Vagina (tissue), 2 donors: ENCODE results near the gene ARHGEF16. TPM values are rescaled to one million over a fixed set of nuclear protein-coding genes. Genes with fewer than 3 reads are reported as not detected.

ENCODE experiments used
- DNase-seq, 2 donors: peaks; one replicate each; pipeline ENCODE4 v3.0.0-alpha.2; 2017; ENCODE audit errors: extremely low spot score in 2 of 2
- H3K27ac ChIP-seq: fragments of 200-600 bp; sonication (generic); one replicate; pipeline ENCODE4 v1.5.1; 2019
- H3K27me3 ChIP-seq: fragments of 200-600 bp; sonication (generic); one replicate; pipeline ENCODE4 v1.5.1; 2019
- H3K36me3 ChIP-seq, 2 donors: fragments of 200-600 bp; sonication (generic); one replicate each; pipeline ENCODE4 v1.5.1; 2017 to 2019
- H3K4me1 ChIP-seq: fragments of 200-600 bp; sonication (generic); one replicate; pipeline ENCODE4 v1.5.1; 2019
- H3K4me3 ChIP-seq, 2 donors: fragments of 200-600 bp; sonication (generic); 1 replicate in 1 of 2; 2 replicates in 1 of 2; pipeline ENCODE4 v1.5.1; 2016 to 2019
- H3K9me3 ChIP-seq: fragments of 200-600 bp; sonication (generic); one replicate; pipeline ENCODE4 v1.5.1; 2019
- POLR2A ChIP-seq, 2 donors: fragments of 450-650 bp; IDR thresholded peaks; one replicate each; pipeline ENCODE4 v1.6.1; 2017; ENCODE audit warnings: antibody characterized with exemption in 2 of 2, mild to moderate bottlenecking in 2 of 2, moderate library complexity in 2 of 2
- POLR2AphosphoS5 ChIP-seq, 2 donors: sonication (generic); formaldehyde crosslinking; IDR thresholded peaks; one replicate each; pipeline ENCODE4 v1.9.0; 2017; ENCODE audit warnings: antibody characterized with exemption in 2 of 2, mild to moderate bottlenecking in 2 of 2, low read depth in 1 of 2; ENCODE audit not compliant: insufficient read depth in 1 of 2
- intact Hi-C: fragments of 100-400 bp; cut with DNase I; formaldehyde crosslinking; loops from one replicate; pipeline ENCODE4 v1.15.1; 2023
- total RNA-seq: library from RNA; depleted of rRNA; stranded (reverse); fragments of >200 nt; gene quantifications from one replicate; pipeline ENCODE4 v1.2.3, GENCODE V29; 2016
- TF ChIP-seq, protein P1 (sequence below), 3 experiments: fragments of 450-650 bp in 2 of 3; fragments of 200-600 bp in 1 of 3; sonication (generic) in 1 of 3; IDR thresholded peaks; one replicate each; pipeline ENCODE4 v1.5.1; 2017 to 2019; ENCODE audit warnings: antibody characterized with exemption in 3 of 3, mild to moderate bottlenecking in 2 of 3, moderate library complexity in 2 of 3

The ARHGEF16 gene
- total RNA-seq, 1 donor from 2014 or later = 6.4 TPM

DNA sequence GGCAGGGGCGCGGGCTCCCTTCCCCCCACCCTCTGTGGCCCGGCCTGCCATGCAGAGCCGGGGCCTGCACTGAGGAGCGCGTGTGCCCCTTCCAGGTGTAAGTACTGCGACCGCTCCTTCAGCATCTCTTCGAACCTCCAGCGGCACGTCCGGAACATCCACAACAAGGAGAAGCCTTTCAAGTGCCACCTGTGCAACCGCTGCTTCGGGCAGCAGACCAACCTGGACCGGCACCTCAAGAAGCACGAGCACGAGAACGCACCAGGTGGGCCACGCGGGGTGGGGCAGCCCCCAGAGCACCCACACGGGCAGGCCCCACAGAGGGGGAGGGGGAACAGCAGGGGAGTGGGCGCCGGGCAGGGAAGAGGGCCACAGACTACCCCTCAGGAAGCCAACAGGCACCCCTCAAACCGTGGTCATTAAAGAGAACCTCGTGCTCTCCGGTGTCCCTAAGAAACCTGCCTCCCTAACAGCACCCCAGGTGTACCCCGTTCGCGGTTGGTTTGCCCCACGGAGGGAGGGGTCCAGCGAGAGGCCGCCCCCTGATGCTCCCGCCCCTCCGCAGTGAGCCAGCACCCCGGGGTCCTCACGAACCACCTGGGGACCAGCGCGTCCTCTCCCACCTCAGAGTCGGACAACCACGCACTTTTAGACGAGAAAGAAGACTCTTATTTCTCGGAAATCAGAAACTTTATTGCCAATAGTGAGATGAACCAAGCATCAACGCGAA is 28.8 kb upstream of the ARHGEF16 start:
- Histone ChIP-seq H3K36me3 (no peaks in the 10 kb centered on the region), H3K4me3 (no peak overlapping the region), H3K9me3 (no peaks in the 10 kb centered on the region), H3K4me1 (no peaks in the 10 kb centered on the region), H3K27ac (no peak overlapping the region), H3K27me3 (no peaks in the 10 kb centered on the region)
- no peak for DNase-seq
- intact Hi-C loops = loop anchor here (5.0 kb wide), 1 partner anchor 413 kb away; no protein-coding TSS in a partner anchor
- TF ChIP-seq, protein P1, sequence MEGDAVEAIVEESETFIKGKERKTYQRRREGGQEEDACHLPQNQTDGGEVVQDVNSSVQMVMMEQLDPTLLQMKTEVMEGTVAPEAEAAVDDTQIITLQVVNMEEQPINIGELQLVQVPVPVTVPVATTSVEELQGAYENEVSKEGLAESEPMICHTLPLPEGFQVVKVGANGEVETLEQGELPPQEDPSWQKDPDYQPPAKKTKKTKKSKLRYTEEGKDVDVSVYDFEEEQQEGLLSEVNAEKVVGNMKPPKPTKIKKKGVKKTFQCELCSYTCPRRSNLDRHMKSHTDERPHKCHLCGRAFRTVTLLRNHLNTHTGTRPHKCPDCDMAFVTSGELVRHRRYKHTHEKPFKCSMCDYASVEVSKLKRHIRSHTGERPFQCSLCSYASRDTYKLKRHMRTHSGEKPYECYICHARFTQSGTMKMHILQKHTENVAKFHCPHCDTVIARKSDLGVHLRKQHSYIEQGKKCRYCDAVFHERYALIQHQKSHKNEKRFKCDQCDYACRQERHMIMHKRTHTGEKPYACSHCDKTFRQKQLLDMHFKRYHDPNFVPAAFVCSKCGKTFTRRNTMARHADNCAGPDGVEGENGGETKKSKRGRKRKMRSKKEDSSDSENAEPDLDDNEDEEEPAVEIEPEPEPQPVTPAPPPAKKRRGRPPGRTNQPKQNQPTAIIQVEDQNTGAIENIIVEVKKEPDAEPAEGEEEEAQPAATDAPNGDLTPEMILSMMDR (IDR thresholded peaks at IDR 0.05) = no peak
- TF ChIP-seq POLR2A (IDR thresholded peaks at IDR 0.05) (no peak), POLR2AphosphoS5 (IDR thresholded peaks at IDR 0.05; ENCODE audit: insufficient read depth in 1 of 2, low read depth in 1 of 2) (no peak)

DNA sequence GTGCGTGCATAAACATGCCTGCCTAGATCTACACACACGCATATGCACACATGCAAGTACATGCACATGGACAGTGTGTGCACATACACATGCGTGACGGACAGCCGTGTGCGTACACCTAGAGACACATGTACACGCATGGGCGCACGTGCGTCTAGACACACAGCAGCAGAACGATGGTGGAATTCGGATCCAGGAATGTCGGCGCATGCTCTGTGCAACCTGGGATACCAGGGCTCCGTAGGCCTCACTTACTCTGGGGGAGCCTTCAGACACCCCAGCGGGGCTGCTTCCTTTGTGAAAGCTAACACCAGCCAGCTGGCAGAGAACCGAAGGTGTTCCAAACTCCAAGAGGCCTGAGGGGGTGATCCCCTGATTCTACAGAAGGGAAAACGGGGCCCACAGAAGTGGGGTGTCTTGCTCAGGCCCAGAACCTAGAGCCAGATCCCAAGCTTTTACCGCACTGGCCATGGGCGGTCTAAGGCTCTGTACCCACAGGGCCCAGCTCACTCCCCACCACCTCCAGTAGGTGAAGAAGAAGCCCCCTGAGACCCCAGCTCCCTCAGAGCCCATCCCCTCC is 27.4 kb upstream of the ARHGEF16 start:
- Histone ChIP-seq H3K27me3 (no peaks in the 10 kb centered on the region), H3K4me3 (no peak overlapping the region), H3K9me3 (no peaks in the 10 kb centered on the region), H3K27ac (no peak overlapping the region), H3K4me1 (no peaks in the 10 kb centered on the region), H3K36me3 (no peaks in the 10 kb centered on the region)
- intact Hi-C loops = loop anchor here (5.0 kb wide), 1 partner anchor 415 kb away; no protein-coding TSS in a partner anchor
- DNase-seq = no peak
- TF ChIP-seq POLR2A (IDR thresholded peaks at IDR 0.05) (no peak), POLR2AphosphoS5 (IDR thresholded peaks at IDR 0.05; ENCODE audit: insufficient read depth in 1 of 2, low read depth in 1 of 2) (no peak)
- TF ChIP-seq, protein P1 (IDR thresholded peaks at IDR 0.05) = no peak

DNA sequence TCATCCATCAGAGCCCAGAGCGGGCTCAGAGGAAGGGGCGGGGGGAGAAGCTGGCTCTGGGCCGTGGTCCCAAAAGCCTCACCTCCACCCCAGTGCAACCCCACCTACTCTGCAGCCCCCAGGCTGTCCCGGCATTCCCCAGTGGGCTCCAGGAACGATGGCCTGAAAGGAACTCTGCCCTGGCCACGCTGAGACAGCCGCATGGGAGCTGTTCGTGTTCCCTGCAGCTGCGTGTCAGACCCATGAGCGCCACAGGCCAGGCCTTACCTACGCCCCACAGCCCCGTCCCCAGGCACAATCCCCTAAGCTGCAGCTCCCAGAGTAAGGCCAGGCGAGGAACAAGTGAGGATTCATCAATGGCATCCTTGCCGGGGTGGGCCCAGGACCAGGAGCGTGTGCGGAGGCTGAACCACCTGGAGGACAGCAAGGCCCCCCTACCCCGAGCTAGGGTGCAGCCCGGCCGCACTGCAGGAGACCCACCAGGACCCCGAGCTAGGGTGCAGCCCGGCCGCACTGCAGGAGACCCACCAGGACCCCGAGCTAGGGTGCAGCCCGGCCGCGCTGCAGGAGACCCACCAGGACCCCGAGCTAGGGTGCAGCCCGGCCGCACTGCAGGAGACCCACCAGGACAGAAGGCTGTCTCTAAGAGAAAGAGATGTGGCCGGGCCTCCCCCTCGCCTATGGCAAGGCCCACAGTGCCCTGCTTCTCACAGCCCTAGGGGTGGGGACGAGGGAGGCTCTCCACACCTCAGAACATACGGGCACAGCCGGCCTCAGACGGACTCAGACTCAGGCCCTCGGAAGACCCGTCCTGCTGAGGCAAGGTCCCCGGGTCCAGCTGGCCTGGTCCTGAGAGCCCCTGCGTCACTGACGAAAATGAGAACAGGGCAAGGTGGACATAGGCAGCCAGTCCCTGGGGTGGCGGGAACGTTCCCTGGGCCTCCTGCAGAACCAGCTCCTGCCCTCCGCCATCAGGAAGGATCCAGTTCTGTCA is 26.5 kb upstream of the ARHGEF16 start:
- Histone ChIP-seq H3K27me3 (no peaks in the 10 kb centered on the region), H3K27ac (no peak overlapping the region), H3K9me3 (no peaks in the 10 kb centered on the region), H3K4me1 (no peaks in the 10 kb centered on the region), H3K4me3 (no peak overlapping the region), H3K36me3 (no peaks in the 10 kb centered on the region)
- intact Hi-C loops = loop anchor here (5.0 kb wide), 1 partner anchor 416 kb away; no protein-coding TSS in a partner anchor
- no peak for DNase-seq
- TF ChIP-seq POLR2AphosphoS5 (IDR thresholded peaks at IDR 0.05; ENCODE audit: insufficient read depth in 1 of 2, low read depth in 1 of 2) = no peak
- no peak for TF ChIP-seq POLR2A (IDR thresholded peaks at IDR 0.05)
- TF ChIP-seq, protein P1 (IDR thresholded peaks at IDR 0.05) = no peak

DNA sequence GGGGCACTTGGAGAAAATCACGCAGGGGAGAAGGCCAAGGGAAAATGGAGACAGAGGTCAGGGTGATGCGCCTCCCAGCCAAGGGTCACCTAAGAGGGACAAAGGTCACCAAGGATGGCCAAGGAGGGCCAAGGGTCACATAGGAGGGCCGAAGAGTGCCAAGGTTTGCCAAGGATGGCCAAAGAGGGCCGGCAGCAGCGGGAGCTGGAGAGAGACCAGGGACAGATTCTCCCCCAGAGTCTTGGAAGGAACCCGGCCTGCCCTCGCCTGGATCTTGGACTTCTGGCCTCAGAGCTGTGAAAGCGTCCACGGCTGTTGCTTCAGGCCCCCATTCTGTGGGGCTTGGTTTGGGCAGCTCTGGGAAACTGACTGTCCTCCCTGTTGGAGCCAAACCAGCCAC is 25.6 kb upstream of the ARHGEF16 start:
- Histone ChIP-seq H3K4me3 (no peak overlapping the region), H3K36me3 (no peaks in the 10 kb centered on the region), H3K27ac (no peak overlapping the region), H3K27me3 (no peaks in the 10 kb centered on the region), H3K4me1 (no peaks in the 10 kb centered on the region), H3K9me3 (no peaks in the 10 kb centered on the region)
- no peak for TF ChIP-seq POLR2AphosphoS5 (IDR thresholded peaks at IDR 0.05; ENCODE audit: insufficient read depth in 1 of 2, low read depth in 1 of 2)
- TF ChIP-seq, protein P1 (IDR thresholded peaks at IDR 0.05) = no peak
- TF ChIP-seq POLR2A (IDR thresholded peaks at IDR 0.05) = no peak
- intact Hi-C loops = loop anchor here (5.0 kb wide), 1 partner anchor 417 kb away; no protein-coding TSS in a partner anchor
- DNase-seq = no peak
